VCaP (cell line): ENCODE measurements around the gene TRIM54.

Experiments used
- H3K27ac ChIP-seq: fragments of 450-650 bp; 2 replicates; pipeline ENCODE4 v1.5.1; 2017
- TF ChIP-seq, protein P1 (sequence below): fragments of 450-650 bp; conservative IDR thresholded peaks from 2 replicates; pipeline ENCODE4 v1.5.1; 2017; ENCODE audit warnings: mild to moderate bottlenecking, moderate library complexity

The TRIM54 gene

DNA sequence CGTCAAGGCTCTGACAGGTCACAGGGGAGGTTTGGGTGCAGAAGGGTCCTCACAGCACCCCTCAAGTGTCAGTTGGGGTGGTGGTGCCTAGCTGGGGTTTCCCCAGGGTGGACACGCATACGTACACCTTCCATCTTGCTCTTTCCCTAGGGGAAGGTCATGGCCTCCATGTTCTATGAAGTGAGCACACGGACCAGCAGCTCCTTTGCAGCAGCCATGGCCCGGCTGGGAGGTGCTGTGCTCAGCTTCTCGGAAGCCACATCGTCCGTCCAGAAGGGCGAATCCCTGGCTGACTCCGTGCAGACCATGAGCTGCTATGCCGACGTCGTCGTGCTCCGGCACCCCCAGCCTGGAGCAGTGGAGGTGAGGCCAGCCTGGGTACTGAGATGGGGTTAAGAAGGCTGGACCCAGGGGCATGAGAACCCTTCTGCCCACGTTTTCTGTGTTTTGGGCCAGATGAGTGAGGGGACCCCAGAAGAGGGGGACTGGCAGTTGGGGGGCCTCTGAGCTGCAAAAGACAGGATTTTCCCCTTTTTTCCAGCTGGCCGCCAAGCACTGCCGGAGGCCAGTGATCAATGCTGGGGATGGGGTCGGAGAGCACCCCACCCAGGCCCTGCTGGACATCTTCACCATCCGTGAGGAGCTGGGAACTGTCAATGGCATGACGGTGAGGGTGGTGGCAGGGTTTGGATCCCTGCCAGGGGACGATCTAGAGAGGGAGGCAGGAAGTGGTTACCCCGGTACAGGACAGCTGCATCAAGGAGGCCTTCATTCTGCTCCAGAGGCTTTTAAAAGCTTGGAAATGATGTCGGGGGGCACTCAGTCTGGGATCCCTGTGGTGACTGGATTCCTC lies 40.2 kb upstream of the TRIM54 start:
- no peak overlapping the region for H3K27ac ChIP-seq
- TF ChIP-seq, protein P1, sequence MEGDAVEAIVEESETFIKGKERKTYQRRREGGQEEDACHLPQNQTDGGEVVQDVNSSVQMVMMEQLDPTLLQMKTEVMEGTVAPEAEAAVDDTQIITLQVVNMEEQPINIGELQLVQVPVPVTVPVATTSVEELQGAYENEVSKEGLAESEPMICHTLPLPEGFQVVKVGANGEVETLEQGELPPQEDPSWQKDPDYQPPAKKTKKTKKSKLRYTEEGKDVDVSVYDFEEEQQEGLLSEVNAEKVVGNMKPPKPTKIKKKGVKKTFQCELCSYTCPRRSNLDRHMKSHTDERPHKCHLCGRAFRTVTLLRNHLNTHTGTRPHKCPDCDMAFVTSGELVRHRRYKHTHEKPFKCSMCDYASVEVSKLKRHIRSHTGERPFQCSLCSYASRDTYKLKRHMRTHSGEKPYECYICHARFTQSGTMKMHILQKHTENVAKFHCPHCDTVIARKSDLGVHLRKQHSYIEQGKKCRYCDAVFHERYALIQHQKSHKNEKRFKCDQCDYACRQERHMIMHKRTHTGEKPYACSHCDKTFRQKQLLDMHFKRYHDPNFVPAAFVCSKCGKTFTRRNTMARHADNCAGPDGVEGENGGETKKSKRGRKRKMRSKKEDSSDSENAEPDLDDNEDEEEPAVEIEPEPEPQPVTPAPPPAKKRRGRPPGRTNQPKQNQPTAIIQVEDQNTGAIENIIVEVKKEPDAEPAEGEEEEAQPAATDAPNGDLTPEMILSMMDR = no peak

DNA sequence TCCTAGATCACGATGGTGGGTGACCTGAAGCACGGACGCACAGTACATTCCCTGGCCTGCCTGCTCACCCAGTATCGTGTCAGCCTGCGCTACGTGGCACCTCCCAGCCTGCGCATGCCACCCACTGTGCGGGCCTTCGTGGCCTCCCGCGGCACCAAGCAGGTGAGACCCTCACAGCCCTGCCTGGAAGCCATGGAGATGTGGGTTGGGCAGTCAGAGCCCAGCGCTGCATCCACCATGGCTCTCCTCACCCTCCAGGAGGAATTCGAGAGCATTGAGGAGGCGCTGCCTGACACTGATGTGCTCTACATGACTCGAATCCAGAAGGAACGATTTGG lies 39.6 kb upstream of the TRIM54 start:
- TF ChIP-seq, protein P1 = no peak
- no peak overlapping the region for H3K27ac ChIP-seq

DNA sequence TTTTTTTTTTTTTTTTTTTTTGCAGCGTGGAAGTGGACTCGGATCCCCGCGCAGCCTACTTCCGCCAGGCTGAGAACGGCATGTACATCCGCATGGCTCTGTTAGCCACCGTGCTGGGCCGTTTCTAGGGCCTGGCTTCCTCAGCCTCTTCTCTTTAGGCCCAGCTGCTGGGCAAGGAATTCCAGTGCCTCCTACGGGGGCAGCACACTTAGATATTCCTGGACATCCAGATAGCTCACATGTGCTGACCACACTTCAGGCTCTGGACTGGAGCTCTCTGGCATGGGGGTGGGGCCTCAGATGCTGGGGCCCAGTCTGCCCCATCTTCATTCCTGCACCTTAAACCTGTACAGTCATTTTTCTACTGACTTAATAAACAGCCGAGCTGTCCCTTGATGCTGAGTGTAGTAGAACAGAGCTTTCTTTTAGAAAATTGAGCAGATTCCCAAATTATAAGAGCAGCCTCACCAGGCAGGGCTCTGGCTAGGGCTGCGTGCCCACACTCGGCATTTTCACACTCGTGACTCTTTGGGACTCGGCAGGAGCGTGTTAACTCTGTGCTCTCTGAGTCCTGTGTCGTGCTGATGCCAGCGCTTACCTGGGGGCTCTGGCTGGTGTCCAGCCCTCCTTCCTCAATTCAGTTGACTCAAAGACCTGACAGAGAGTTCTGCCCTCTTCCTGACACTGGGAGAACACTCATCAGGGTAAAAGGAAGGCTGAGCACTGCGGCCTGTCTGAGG lies 38.7 kb upstream of the TRIM54 start:
- no peak overlapping the region for H3K27ac ChIP-seq
- TF ChIP-seq, protein P1 = no peak

DNA sequence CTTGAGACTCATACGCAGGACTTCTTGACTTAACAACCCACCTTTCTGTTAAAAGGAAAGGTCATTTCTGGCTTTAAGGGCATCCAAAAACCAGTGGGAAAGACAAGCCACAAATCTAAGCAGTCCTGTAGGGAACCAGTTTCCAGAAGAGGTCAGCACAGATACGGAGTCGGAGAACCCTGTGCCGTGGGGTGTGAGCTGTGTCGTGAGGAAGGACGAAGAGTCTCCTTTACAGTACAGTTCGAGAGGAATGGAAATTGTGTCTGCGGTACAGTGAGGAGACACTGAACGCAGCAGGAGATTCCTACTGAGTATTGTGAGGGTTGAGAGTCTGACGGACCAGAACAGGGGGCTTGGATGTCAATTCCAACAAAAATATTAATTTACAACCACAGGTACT lies 37.1 kb upstream of the TRIM54 start:
- TF ChIP-seq, protein P1 = no peak
- H3K27ac ChIP-seq = no peak overlapping the region

DNA sequence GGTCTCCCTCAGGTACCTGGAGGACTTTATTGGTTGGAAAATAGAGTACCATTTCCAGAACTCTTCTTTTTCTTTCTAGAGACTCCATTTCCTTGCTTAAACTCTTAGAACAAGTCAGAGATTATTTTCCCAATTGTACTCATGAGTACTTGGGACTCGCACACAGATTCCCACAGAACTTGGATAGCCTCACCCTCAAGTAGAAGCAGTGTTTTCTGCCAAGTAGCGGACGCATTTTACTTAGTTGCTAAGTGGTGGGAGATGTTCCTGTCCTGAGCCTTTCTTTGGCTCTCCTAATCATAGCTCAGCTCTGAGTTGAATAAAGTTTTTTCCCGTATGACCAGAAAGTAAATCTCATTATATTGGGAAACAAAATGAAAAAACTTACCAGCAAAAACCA lies 36.6 kb upstream of the TRIM54 start:
- TF ChIP-seq, protein P1 = no peak
- H3K27ac ChIP-seq = no peak overlapping the region

DNA sequence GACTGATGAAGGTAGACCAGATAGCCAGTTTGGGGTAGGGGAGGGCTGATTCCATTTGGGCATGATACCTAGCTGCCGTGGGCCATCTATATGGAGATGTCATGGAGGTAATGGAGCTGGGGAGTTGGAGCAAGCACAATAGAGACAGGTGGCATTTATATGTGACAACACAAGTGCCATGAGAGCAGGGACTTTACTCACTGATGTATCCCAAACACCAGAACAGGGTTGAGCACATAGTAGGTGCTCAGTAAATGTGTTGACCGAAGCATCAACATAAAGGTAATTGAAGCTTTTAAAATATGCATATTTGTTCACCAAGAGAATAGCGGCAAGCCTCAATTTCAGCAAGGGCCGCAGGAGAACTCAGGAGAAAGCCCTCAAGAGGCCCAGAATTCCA lies 34.3 kb upstream of the TRIM54 start:
- peak overlapping the region; percentile 76; the same call in 1 of the 2 replicates for H3K27ac ChIP-seq
- TF ChIP-seq, protein P1 = no peak

DNA sequence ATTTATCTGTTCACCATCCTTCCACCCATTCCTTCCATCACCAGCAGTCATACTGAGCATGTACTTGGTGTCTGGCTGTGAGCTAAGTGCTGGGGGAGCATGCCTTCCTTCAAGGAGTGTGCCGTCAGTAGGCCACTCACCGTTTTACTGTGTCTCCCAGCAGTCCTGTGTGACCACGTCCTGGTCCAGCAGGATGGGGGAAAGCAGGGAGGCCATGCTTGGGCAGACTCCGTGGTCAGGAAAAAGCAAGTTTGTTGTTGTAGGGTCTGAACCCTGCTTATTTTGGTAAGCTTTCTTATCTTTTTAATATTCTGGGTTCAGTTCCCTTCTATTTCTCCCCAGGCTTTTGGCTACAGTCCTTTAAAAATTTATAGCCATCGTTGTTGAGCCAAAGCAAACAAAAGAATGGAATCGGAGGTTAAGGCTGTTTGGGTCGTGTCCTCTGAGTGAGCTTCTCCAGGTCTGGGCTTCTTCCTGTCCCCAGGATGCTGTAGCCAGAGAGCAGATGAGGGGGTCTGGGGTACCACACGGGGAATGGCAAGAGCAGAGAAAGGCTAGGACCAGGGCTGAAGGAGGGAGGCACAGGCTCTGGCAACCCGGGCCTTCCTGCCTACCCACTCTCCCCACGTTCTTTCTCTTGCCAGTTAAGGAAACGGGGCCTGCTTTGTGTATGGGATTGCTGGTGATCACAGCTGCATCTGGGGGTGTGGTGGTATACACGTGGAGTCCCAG lies 32.9 kb upstream of the TRIM54 start:
- TF ChIP-seq, protein P1 = no peak

More for the DNA sequence above, 32.9 kb upstream of the TRIM54 start:
- H3K27ac ChIP-seq = peak overlapping the region; percentile 76
